ENCODE measurements around the gene SLC7A8.

Gene SLC7A8

DNA sequence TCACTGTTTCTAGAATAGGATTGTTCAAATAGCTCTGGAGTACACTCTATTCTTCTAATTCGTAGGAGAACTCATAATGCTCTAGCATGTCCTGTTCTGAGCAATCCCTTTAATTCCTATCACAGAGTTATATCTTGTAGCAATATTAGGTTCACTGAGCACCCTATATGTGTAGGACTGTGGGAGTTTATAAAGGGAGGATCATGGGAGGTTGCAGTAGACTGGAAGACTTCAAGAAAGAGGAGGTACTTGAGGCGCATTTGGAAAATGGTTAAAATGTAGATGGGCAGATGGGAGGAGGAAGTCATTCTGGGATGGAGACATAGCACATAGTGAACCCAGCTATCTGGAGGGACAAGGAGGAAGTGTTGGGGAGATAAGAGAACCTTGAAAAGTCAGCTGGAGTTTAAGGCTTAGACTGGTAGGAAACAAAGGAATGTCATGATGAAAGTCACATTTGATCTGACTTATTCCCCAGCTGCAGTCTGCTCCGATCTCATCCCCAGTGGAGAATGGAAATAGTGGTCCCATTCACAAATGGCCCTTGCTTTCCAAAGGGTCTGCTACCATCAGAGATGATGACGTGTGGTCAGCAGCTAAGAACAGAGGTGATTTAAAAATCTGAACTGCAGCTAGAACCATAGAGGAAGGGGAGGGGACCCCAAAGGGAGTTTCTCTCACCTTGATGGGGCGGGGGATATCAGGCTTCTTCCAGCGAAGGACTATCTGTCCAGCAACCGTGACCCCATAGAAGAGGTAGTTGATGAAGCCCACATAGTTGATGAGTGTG, 54.3 kb downstream of the SLC7A8 start:
- peak; percentile 21 to 22 for DNase-seq

DNA sequence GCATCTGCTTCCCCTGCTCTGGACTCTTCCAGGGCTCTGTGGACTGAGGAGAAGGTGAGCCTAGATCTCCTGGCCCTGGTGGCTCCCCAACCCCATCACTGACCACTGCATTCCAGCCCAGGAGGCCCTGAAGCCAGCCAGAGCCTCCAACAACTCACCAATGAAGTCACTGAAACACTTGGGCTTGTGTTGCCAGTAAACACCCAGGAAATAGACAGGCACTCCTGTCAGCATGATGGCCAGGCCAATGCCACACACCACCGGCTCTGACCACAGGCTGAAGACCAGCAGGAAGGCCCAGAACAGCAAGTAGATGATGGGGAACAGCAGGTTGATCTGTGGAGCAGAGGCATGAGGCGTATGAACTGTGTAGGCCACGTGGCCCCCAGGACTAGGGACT, 55.6 kb downstream of the SLC7A8 start:
- DNase-seq, result no peak

DNA sequence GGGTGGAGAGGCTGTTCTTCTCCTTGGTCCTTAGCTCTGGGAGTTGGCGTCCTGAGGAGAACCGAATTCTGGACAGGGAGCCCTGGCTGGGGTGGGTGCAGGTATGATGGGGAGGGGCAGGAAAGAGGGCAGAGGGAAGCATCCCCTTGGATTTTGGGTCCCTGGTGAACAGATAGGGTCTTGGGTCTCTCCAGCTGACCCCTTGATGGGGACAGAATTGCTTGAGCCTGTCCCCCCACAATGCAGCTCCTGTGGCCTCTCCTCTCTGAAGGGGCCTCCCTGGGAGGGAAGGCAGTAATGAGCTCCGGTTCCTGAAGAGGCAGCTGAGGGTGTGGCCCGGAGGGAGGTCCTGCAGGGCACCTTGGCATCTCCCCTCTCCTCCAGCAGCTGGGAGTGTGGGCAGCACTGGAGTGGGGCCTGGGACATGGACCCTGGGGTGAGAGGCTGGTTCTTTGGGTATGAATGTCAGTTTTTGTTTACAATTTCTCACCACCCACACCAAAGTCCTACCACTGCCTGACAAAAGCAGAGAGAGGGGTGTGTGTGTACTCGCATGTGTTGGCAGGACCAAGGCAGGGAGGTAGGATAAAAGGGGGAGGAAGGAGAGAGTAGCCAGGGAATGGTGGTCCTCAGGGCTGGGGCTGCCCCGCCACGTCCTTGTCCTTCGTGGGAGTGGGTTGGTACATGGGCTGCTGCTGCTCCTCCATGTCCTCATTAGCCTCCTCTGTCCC, 56.7 kb downstream of the SLC7A8 start:
- no peak for DNase-seq

DNA sequence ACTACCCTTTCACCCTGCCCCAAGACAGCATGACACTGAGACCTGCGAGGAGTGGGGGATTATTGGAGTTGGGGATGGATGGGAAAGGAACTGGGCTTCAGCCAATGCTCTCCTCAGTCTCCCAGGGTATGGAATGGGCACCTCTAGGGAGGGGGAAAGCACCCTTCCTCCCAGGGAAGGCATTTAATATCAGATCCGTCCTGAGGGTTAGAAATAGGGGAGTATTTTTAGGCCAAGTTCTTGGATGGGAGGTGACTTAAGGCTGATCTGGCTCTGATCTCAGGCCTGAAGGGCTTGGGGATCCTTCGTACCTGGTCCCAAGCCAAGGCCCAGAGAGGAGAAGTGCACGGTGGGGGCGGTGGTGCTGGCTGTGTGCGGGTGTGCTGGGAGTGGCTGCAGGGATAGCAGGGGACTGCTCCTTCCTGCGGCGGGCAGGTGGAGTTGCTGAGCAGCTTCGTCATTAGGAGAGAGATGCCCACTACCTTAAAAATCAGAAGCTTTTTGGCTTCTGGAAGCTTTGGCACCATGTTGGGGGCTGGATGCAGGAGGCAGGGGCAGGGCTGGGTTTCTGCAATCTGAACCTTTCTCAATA, 57.4 kb downstream of the SLC7A8 start:
- no peak for DNase-seq

DNA sequence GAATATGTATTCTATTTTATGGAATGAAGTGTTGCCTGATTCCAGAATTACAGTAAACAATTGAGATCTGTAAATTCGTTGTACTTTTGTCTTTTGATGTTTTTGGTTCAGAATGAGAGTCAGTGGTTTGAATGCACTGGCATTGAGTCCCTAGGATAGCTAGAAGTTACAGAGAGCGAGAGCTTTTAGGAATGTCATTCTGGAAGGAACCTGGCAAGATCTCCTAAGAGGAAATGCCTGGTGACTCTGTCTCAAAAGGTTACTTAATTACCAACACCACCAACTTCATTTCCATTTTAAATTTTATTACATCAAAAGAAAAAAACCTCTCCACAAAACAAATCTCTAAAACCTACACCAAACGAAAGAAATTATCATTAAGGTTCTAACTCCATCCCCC, 58.4 kb downstream of the SLC7A8 start:
- DNase-seq, result no peak

DNA sequence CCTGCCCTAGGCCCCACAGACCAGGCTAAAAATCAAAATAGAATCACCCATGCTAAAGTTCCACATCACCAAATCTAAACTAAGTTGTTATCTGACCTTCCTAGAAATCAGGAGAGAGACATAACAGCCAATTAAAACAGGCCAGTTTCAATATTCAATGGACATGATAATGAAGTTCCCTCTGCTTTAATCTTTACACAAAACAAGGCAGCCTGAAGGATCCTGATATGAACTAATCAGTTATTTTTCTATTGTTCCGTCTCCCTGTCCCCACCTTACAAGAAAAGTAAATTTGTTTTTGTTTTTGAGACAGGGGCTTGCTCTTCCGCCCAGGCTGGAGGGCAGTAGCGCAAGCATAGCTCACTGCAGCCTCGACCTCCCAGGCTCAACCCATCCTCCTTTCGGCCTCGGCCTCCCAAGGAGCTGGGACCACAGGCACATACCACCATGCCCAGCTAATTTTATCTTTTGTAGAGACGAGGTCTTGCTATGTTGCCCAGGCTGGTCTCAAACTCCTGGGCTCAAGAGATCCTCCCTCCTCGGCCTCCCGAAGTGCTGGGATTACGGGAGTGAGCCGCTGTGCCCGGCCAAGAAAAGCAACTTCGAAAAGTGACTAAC, 59.0 kb downstream of the SLC7A8 start:
- no peak for DNase-seq

DNA sequence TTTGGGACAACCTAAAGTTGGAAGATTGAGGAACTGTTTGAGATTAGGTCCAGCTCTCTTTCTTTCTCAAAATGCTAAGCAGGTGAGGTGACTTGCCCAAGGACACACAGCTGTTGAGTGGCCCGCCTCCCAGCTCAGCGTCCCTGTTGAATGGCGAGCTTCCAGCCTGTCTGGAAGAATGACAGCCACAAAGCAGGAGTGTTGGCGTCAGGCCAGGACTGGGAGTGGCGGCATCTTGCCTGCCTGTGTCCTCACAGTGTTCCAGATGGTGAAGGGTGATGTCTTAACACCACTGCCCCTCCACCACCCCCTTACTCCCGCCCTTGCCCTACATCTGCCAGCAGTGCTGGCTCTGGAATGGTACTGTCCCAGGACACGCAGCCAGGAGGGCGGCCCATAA, 60.0 kb downstream of the SLC7A8 start:
- DNase-seq, result no peak

DNA sequence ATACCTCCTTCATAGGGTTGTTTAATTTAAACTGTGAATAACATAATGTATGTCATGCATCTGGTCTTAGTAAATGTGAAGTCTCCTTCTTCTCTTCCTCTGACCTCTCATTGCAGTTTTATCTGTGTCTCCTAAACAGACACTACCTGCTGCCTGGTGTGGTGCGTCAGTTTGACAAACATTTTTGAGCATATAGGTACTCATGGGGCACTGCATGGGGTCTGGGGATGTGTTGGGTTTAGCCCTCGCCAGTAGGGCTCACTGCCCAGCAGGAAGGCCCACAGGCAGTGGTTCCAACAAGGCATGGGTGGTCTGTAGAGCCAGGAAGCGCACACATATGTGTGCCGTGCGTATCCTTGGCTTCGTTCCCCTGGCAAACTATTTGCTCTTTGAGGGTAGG, 61.4 kb downstream of the SLC7A8 start:
- no peak for DNase-seq

DNA sequence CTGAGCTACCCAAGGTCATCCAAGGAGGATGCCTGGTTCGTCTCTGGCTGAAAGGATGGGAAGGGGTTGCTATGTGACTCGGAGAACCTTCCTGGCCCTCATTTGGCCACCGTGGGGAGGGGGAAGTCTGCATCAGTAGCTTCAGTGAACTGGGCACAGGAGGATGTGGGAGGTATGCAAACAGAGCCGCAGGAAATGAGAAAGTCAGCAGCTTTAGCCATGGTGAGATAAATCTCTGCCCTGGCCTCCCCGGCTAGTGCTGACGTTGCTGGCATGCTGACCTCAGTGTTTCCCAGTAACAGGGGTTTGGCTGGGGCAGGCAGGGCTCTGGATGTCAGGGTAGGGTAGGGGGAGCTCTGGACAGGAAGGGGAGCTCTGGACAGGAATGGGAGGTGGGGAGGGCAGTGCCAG, 62.1 kb downstream of the SLC7A8 start:
- DNase-seq, result no peak

DNA sequence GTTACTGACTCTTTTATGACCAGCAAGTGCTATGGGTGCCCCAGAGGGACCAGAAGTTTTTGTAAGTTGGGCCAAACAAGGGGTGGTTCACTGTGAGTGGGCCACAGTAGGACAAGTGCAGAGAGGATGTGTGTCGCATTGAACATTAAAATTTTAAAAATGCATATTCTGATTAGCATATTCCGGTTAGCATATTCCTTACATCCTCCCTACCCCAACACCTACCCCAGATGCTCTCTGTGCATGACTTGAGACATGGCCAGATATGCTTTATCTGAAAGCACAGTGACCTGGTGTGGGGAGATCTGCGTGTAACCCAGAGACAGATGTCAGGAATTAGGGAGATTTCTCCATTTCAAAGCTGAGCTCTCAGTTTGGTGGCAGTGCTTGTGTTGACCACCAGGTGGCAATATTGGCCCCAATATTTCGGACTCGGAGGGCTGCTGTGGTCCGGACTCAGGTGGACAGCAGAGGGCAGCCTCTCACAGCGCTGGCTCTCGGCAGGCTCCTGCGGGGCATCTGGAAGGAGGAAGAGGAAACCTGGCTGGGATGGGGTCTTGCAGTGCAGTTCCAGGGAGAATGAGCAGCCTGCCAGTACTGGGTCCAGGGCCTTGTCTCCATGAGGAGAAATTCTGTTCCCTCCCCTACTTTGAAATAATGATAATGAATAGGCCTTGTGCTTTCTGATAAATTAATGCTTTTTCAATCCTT, 62.8 kb downstream of the SLC7A8 start:
- peak; percentile 71 to 81 for DNase-seq

DNA sequence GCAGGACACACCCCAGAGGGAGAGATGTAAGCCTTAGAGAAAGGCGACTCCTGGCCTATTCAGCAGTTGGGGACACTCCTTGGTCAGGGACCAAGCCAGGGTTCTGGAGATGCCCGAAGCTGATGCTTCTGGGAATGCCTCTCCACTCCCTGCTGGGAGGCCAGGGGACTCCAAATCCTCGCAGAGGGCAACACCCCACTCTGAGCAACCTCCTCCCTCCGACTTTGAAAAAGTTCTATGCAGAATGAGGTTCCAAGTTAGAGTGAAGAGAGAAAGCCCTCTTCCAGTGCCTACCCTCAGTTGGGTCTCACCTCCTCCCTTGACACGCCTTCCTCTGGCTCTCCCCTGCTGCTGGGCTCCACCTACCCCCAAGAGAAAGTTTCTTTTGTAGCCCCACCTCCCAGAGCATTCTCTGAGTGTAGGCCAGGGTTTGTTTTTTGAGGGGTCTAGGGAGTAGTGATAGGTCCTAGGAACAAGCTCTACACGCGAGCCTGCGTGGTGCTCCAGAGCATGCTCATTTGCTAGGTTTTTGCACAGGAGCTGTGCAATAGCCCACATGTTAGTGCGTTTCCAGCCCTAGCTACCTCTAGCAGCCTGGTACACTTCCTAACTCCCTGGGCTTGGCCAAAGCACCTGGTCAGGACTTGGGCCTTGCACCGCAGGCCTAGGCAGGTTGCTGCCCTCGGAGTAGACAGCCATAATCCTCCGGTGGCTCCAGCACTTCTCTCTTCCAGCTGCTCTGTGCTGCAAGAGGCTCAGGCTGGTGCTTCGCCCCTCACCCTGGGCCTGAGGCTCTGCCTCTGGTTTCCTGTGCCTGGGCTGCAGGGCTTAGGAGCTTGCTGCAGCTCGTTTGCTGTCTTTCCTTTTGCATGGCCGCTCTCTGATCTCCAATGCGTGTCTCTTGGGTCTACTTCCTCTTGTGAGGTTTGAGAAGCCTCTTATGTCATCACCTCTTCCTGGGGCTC, 63.8 kb downstream of the SLC7A8 start:
- DNase-seq, result peak; percentile 97

DNA sequence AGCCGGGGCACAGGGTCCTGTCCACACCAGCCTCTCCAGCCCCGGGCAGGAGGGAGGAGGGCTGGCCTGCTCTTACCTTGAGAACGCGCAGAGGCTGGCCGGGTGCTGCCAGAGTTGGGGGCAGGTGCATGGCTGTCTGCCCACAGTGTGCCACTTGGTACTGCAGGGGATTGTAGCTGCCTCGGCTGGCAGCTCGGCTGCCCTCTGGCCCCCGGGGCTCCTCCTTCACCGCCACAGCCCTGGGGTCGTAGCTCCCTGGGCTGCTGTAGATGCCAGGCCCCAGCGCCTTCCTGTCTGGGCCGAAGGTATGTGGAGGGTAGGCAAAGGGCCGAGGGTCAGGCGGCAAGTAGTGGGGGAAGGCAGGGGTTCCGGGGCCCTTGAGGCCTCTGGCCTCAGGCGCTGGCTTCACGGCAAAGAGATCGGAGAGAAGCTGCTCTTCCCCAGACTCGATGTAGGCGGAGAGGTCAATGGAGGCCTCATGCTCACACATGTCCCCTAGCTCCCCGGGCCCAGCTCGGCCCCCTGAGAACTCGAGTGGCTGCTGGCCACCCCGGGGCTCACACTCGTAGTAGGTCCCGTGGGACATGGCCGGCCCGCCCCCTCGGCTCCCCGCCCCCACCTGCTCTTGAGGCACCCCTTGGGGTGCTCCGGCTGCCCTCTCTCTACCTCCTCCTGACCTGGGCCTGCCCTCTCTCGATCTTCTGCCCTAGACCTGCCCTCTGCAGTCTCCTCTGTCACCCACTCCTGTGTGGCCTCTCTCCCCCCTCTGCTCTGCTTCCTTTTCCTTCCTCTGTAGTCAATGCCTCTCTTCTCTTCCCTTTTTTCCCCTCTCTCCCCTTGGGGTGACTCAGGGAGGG, 64.7 kb downstream of the SLC7A8 start, which contains the start of gene CEBPE:
TSS of gene CEBPE (minus strand) at position 750 of the 857 bp plus-strand sequence. CDS start at position 586, 164 bp downstream.
- DNase-seq, result peak; percentile 88 to 89

DNA sequence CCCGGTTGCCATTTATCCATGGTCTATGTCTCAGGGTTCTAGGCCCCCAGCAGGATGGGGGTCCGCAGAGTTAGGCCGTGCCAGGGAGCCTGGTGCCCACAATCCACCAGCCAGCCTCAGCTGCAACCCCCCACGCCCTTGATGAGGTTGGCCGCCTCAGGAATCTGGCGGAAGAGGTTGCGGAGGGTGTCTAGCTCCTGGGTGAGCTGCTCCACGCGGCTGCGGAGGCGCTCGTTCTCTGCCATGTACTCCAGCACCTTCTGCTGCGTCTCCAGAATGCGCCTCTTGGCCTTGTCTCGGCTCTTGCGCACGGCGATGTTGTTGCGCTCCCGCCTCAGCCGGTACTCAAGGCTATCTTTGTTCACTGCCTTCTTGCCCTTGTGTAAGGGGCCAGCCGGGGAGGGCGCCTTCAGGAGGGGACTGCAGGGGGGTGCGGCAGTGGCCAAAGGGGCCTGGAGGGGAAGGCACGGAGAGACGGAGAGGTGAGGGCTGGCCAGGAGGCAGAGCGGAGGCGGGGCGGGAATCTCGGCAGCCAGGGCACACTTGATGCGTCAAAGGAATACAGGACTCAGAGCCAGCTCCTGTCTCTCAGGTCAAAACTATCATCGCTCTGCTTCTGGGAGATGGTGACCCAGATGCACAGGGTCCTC, 66.0 kb downstream of the SLC7A8 start:
- DNase-seq, result no peak

DNA sequence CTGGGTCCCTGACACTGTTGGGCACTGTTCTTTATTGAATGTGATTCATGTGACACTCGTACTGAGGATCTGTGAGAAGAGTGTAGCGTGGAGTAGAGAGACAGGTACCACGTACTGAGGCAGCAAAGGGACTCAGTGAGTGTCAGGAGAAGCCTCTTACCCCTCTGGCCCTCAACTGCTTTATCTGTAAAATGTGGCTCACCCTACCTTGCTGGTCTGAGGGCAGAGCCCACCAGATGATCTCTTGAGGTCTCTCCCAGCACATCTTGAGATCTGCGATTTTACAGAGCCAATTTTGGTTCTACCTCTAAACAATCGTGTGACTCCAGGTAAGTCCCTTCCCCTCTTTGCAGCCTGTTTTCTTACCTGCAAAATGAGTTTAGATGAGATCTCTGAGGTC, 67.5 kb downstream of the SLC7A8 start:
- DNase-seq, result no peak

DNA sequence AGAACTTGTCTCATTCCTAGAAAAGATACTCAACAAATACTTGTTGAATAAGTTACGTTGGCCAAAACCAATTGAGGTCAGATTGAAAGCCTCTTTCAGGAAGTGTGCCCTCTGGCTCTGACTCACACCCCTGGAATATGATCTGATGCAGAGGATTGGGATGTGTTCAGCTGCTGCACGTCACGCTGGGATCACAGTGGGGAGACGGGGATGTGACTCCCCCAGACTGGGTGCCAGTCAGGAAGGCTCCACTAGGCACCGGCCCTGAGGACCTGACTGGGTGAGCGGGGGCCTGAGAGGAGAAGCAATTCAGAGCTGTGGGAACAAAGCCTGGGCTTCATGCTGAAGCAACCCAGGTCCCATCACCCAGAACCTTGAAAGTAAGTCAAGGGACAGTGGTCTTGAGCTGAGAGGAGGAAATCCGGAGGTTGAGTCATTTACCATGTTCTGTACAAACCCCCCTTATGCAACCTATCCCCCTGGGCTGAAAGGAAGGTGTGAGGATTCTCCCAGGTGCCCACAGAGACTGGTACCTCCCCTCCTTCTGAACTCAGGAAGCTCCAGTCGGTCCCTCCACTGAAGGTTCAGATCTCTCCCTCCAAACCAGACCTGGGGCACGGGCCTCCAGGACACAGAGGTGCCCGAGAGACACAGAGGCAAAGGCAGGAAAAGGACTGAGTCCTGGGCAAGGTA, 68.3 kb downstream of the SLC7A8 start:
- DNase-seq, result peak; percentile 23 to 39

DNA sequence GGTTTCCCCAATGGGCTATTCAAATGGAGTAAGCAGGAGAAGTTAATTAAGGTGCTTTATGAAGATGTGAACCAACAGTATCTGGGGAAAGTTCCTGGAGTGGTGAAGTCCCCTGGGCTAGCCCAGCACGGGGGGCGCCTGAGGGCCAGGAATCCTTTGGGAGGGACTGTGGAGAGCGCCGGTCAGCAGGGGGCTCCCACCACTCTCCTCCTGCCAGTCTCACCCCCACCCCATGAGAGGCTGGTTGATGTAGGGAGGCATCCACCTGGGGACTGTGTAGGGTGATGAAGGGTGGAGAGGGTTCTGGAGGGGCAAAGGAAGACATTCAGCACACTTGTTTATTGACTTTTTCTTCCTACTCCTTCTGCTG, 68.8 kb downstream of the SLC7A8 start:
- DNase-seq, result no peak

DNA sequence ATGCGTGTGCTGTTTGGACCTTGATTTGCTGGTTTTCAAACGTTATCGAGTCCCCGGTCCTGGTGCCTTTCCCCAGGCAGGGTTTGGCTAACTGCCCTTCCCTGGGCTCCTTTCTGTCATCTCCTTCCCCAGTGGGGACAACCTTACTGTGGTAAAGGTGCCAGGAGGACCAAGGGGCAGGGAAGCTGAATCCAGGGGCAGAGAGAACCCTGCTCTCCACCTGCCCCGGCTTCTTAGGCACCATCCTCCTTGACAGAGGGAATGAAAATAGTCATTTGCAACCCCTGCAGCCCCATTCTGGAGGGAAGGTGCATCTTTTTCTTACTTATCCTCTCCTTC, 69.4 kb downstream of the SLC7A8 start:
- no peak for DNase-seq

DNA sequence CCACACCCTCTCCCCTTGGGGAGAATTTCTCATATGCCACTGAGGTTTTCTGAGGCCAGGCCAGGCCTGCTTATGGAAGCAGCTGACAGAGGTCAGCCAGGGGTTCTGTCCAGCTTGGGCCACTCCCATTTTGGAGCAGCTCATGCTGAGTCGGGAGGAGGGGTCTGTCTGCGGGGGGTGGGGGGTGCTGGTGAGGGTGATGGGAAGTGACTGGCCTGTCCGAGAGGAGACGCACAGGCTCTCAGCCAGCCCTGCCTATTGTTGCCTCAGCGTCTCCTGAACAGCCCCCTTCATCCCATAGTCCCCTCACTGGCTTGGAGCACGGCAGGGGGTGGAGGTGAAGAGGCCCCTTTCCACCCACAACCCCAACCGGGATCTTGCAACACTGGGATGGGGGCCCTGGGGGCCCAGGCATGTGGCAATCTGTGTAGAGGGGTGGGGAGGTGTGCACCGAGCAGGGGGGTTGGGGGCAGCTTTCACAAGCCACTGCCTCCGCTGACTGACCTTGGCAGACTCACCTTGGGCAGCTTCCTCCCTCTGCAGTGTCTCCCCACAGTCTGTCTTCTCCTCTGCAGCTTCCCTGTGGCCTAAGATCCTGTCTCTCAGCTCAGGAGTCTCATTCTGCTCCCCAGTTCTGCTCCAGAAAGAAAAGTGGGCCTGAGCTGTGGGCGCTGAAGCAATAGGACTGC, 69.9 kb downstream of the SLC7A8 start:
- peak; percentile 81 to 82 for DNase-seq

All from Kasumi-1 (cell line).